HG03432 (cell line): ENCODE measurements around the gene KRT75.
"Not testable (repeated sequence)": the region's sequence is repeated elsewhere in the genome, so short reads cannot be mapped to it uniquely, and the experiment has no call there.

ENCODE experiments used
- ATAC-seq: cut with Tn5 transposase; IDR thresholded peaks from one replicate; pipeline ENCODE4 v1.9.1; 2021; ENCODE audit warnings: mild to moderate bottlenecking, moderate library complexity; ENCODE audit not compliant: unreplicated experiment

Gene KRT75

GRCh38 chr12:52418576-52419110, 15.5 kb downstream of the KRT75 start:
- ATAC-seq: no peak

- ATAC-seq: no peak
Measured at GRCh38 chr12:52417740-52418139, 16.4 kb downstream of the KRT75 start.

- no peak for ATAC-seq
Measured at GRCh38 chr12:52416795-52417194, 17.4 kb downstream of the KRT75 start.

GRCh38 chr12:52415870-52416750, 18.1 kb downstream of the KRT75 start:
- no peak for ATAC-seq

GRCh38 chr12:52414936-52415335, 19.2 kb downstream of the KRT75 start:
- no peak for ATAC-seq

GRCh38 chr12:52413782-52414345, 20.3 kb downstream of the KRT75 start:
- ATAC-seq: no peak

- no peak for ATAC-seq
Measured at GRCh38 chr12:52413202-52413601, 21.0 kb downstream of the KRT75 start.

GRCh38 chr12:52411815-52412214, 22.4 kb downstream of the KRT75 start:
- ATAC-seq: no peak

GRCh38 chr12:52410589-52411248, 23.5 kb downstream of the KRT75 start:
- not testable (repeated sequence) for ATAC-seq

- ATAC-seq: no peak
Measured at GRCh38 chr12:52407918-52408317, 26.3 kb downstream of the KRT75 start.

- ATAC-seq: no peak
Measured at GRCh38 chr12:52405922-52406385, 28.2 kb downstream of the KRT75 start, which contains the start of gene KRT82. Gene KRT82 (minus strand): TSS chr12:52406335. CDS start chr12:52406277, 58 bp downstream.

GRCh38 chr12:52404951-52405350, 29.2 kb downstream of the KRT75 start:
- no peak for ATAC-seq

GRCh38 chr12:52403561-52403960, 30.6 kb downstream of the KRT75 start:
- ATAC-seq: no peak

GRCh38 chr12:52402873-52403540, 31.2 kb downstream of the KRT75 start:
- no peak for ATAC-seq

GRCh38 chr12:52402377-52402776, 31.8 kb downstream of the KRT75 start:
- ATAC-seq: no peak

- no peak for ATAC-seq
Measured at GRCh38 chr12:52401926-52402325, 32.2 kb downstream of the KRT75 start.

GRCh38 chr12:52401526-52401925, 32.6 kb downstream of the KRT75 start:
- ATAC-seq: no peak

GRCh38 chr12:52400906-52401305, 33.3 kb downstream of the KRT75 start:
- no peak for ATAC-seq

GRCh38 chr12:52399756-52400155, 34.4 kb downstream of the KRT75 start:
- ATAC-seq: no peak

- no peak for ATAC-seq
Measured at GRCh38 chr12:52398176-52398575, 36.0 kb downstream of the KRT75 start.

- ATAC-seq: no peak
Measured at GRCh38 chr12:52396656-52397055, 37.5 kb downstream of the KRT75 start.
